GM12878 (cell line): ENCODE results near the gene RGS12.

Source experiments
- CREB1 ChIP-seq: IDR thresholded peaks from 2 replicates; pipeline ENCODE4 v1.6.1; 2012; ENCODE audit warnings: low read depth, mild to moderate bottlenecking, inconsistent platforms
- EP300 ChIP-seq, 2 experiments: fragments of 150-350 bp in 1 of 2; IDR thresholded peaks; 2 replicates each; pipeline ENCODE4 v1.6.1; 2011 to 2012; ENCODE audit warnings: low read depth in 2 of 2, low read length in 2 of 2, borderline replicate concordance in 1 of 2, improper control_type of control experiment in 1 of 2, inconsistent platforms in 1 of 2; ENCODE audit not compliant: control insufficient read depth in 1 of 2
- POLR2A ChIP-seq: IDR thresholded peaks from 2 replicates; pipeline ENCODE4 v1.6.1; 2011; ENCODE audit warnings: low read depth, mild to moderate bottlenecking, low read length
- POLR2AphosphoS5 ChIP-seq: IDR thresholded peaks from 2 replicates; pipeline ENCODE4 v1.6.1; 2011; ENCODE audit warnings: mild to moderate bottlenecking, low read length, inconsistent platforms
- TF ChIP-seq, protein P1 (sequence below): fragments of 450-650 bp; IDR thresholded peaks from 2 replicates; pipeline ENCODE4 v1.6.1; 2017; ENCODE audit warnings: low read depth, mild to moderate bottlenecking, moderate library complexity
- TF ChIP-seq, protein P2 (sequence below): fragments of 450-650 bp; IDR thresholded peaks from 2 replicates; pipeline ENCODE4 v1.6.1; 2017; ENCODE audit warnings: antibody characterized with exemption, mild to moderate bottlenecking, moderate library complexity
- TF ChIP-seq, protein P3 (sequence below): fragments of 450-650 bp; IDR thresholded peaks from 2 replicates; pipeline ENCODE4 v1.6.1; 2017; ENCODE audit warnings: mild to moderate bottlenecking, moderate library complexity
- TF ChIP-seq, protein P4 (sequence below), 3 experiments: IDR thresholded peaks in 2 of 3; conservative IDR thresholded peaks in 1 of 3; 2 replicates each; pipeline ENCODE4 v1.5.1; 2011; ENCODE audit warnings: low read depth in 3 of 3, low read length in 3 of 3, mild to moderate bottlenecking in 3 of 3, control low read depth in 2 of 3, moderate library complexity in 2 of 3, inconsistent platforms in 1 of 3, mixed read lengths in 1 of 3; ENCODE audit not compliant: control insufficient read depth in 2 of 3, insufficient read depth in 1 of 3; ENCODE audit errors: extremely low read depth in 1 of 3

DNA sequence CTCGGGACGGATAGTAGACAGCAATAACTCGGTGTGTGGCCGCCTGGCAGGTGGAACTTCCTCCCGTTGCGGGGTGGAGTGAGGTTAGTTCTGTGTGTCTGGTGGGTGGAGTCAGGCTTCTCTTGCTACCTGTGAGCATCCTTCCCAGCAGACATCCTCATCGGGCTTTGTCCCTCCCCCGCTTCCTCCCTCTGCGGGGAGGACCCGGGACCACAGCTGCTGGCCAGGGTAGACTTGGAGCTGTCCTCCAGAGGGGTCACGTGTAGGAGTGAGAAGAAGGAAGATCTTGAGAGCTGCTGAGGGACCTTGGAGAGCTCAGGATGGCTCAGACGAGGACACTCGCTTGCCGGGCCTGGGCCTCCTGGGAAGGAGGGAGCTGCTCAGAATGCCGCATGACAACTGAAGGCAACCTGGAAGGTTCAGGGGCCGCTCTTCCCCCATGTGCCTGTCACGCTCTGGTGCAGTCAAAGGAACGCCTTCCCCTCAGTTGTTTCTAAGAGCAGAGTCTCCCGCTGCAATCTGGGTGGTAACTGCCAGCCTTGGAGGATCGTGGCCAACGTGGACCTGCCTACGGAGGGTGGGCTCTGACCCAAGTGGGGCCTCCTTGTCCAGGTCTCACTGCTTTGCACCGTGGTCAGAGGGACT, 49.6 kb upstream of the RGS12 start:
- TF ChIP-seq EP300 (IDR thresholded peaks at IDR 0.05; ENCODE audit: borderline replicate concordance in 1 of 2, control insufficient read depth in 1 of 2, low read depth in 2 of 2, low read length in 2 of 2) = no peak
- TF ChIP-seq, protein P1, sequence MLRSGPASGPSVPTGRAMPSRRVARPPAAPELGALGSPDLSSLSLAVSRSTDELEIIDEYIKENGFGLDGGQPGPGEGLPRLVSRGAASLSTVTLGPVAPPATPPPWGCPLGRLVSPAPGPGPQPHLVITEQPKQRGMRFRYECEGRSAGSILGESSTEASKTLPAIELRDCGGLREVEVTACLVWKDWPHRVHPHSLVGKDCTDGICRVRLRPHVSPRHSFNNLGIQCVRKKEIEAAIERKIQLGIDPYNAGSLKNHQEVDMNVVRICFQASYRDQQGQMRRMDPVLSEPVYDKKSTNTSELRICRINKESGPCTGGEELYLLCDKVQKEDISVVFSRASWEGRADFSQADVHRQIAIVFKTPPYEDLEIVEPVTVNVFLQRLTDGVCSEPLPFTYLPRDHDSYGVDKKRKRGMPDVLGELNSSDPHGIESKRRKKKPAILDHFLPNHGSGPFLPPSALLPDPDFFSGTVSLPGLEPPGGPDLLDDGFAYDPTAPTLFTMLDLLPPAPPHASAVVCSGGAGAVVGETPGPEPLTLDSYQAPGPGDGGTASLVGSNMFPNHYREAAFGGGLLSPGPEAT = no peak
- TF ChIP-seq, protein P2, sequence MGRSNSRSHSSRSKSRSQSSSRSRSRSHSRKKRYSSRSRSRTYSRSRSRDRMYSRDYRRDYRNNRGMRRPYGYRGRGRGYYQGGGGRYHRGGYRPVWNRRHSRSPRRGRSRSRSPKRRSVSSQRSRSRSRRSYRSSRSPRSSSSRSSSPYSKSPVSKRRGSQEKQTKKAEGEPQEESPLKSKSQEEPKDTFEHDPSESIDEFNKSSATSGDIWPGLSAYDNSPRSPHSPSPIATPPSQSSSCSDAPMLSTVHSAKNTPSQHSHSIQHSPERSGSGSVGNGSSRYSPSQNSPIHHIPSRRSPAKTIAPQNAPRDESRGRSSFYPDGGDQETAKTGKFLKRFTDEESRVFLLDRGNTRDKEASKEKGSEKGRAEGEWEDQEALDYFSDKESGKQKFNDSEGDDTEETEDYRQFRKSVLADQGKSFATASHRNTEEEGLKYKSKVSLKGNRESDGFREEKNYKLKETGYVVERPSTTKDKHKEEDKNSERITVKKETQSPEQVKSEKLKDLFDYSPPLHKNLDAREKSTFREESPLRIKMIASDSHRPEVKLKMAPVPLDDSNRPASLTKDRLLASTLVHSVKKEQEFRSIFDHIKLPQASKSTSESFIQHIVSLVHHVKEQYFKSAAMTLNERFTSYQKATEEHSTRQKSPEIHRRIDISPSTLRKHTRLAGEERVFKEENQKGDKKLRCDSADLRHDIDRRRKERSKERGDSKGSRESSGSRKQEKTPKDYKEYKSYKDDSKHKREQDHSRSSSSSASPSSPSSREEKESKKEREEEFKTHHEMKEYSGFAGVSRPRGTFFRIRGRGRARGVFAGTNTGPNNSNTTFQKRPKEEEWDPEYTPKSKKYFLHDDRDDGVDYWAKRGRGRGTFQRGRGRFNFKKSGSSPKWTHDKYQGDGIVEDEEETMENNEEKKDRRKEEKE = no peak
- TF ChIP-seq, protein P3, sequence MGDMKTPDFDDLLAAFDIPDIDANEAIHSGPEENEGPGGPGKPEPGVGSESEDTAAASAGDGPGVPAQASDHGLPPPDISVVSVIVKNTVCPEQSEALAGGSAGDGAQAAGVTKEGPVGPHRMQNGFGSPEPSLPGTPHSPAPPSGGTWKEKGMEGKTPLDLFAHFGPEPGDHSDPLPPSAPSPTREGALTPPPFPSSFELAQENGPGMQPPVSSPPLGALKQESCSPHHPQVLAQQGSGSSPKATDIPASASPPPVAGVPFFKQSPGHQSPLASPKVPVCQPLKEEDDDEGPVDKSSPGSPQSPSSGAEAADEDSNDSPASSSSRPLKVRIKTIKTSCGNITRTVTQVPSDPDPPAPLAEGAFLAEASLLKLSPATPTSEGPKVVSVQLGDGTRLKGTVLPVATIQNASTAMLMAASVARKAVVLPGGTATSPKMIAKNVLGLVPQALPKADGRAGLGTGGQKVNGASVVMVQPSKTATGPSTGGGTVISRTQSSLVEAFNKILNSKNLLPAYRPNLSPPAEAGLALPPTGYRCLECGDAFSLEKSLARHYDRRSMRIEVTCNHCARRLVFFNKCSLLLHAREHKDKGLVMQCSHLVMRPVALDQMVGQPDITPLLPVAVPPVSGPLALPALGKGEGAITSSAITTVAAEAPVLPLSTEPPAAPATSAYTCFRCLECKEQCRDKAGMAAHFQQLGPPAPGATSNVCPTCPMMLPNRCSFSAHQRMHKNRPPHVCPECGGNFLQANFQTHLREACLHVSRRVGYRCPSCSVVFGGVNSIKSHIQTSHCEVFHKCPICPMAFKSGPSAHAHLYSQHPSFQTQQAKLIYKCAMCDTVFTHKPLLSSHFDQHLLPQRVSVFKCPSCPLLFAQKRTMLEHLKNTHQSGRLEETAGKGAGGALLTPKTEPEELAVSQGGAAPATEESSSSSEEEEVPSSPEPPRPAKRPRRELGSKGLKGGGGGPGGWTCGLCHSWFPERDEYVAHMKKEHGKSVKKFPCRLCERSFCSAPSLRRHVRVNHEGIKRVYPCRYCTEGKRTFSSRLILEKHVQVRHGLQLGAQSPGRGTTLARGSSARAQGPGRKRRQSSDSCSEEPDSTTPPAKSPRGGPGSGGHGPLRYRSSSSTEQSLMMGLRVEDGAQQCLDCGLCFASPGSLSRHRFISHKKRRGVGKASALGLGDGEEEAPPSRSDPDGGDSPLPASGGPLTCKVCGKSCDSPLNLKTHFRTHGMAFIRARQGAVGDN = no peak
- no peak for TF ChIP-seq CREB1
- no peak for TF ChIP-seq POLR2A
- TF ChIP-seq, protein P4, sequence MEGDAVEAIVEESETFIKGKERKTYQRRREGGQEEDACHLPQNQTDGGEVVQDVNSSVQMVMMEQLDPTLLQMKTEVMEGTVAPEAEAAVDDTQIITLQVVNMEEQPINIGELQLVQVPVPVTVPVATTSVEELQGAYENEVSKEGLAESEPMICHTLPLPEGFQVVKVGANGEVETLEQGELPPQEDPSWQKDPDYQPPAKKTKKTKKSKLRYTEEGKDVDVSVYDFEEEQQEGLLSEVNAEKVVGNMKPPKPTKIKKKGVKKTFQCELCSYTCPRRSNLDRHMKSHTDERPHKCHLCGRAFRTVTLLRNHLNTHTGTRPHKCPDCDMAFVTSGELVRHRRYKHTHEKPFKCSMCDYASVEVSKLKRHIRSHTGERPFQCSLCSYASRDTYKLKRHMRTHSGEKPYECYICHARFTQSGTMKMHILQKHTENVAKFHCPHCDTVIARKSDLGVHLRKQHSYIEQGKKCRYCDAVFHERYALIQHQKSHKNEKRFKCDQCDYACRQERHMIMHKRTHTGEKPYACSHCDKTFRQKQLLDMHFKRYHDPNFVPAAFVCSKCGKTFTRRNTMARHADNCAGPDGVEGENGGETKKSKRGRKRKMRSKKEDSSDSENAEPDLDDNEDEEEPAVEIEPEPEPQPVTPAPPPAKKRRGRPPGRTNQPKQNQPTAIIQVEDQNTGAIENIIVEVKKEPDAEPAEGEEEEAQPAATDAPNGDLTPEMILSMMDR (IDR thresholded peaks at IDR 0.05 in 2 of 3, conservative IDR thresholded peaks at IDR 0.05 in 1 of 3; ENCODE audit: control insufficient read depth in 2 of 3, extremely low read depth in 1 of 3, insufficient read depth in 1 of 3, low read depth in 3 of 3, low read length in 3 of 3) = no peak
- 0 out of 2 replicates have a peak, but pooled peaks have one; percentile 14 for TF ChIP-seq POLR2AphosphoS5
